Measurements from ENCODE around the gene IMMP2L.
A peak's percentile ranks its signal among the peaks of the same experiment; 100 is the strongest.

IMMP2L gene

GRCh38 chr7:111388912-111389311 lies 173.4 kb downstream of the IMMP2L start:
- no peak for DNase-seq

DNA sequence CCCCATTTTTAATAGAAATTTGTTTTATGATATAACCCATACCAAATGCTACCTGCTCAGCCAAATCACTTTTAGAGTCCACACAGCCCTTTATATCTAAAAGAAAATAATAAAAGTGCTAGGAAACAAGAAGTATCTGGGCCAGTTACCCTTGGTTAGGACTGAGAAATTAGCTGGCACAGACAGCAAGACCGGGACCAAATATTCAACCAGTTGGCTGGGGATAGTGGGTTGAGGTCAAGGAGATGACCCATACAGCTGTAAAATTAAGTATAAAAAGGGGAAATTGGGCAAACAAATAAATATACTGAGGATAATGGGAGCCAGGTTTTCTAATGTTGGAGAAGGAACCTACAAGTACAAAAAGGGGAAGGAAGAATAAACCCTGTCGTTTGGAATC lies 174.3 kb downstream of the IMMP2L start:
- no peak for DNase-seq

GRCh38 chr7:111384065-111384891 lies 178.0 kb downstream of the IMMP2L start:
- DNase-seq = peak; percentile 3

GRCh38 chr7:111383133-111383532 lies 179.2 kb downstream of the IMMP2L start:
- no peak for DNase-seq

DNA sequence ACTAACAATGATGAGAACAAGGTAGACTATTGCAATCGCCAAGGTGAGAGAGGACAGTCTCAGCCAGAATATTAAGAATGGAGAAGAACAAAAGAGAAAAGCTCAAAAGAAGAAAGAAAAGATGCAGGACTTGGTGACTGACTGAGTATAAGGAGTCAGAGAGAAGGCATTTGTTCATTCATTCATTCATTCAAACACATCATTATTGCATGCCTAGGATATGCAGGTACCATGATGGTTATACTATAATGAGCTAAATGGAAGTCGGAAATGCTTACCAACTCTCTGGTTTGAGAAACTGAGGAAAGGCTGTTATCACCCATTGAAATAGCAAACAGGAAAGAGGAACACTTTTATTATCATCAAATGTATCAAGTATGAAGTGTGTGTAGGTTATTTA lies 180.7 kb downstream of the IMMP2L start:
- DNase-seq = no peak

GRCh38 chr7:111380945-111381344 lies 181.3 kb downstream of the IMMP2L start:
- no peak for DNase-seq

GRCh38 chr7:111374027-111374426 lies 188.3 kb downstream of the IMMP2L start:
- no peak for DNase-seq

DNA sequence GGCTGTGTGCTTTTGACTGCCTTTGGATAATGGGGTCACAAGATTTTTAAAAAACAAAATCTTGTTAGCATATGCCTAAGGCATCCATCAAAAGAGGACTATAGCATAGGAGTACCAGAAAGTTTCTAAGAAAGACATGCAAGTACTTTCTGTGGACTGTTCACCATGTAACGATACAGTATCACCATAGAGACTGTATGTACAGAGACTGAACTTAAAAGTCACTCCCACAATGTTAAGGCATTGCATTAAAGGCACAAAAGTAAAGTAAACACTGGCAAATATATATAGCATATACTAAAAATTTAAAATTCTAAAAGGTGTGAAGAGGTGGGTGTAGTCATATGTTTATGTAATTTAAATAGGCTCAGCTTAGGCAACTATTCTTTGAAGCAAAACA lies 190.9 kb downstream of the IMMP2L start:
- DNase-seq = no peak

GRCh38 chr7:111370002-111370401 lies 192.3 kb downstream of the IMMP2L start:
- no peak for DNase-seq

GRCh38 chr7:111368381-111369065 lies 193.8 kb downstream of the IMMP2L start:
- no peak for DNase-seq

DNA sequence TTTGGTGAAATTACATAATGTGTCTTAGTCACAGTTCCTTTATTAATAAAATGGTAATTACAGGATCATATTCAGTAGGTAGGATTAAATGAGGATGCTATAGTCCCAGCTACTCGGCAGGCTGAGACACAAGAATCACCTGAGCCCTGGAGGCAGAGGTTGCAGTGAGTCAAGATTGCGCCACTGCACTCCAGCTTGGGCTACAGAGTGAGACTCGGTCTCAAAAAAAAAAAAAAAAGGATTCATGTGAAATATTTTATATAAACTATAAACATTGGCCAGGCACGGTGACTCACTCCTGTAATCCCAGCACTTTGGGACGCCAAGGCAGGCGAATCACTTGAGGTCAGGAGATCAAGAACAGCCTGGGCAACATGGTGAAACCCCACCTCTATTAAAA lies 197.9 kb downstream of the IMMP2L start:
- no peak for DNase-seq

GRCh38 chr7:111363099-111363498 lies 199.2 kb downstream of the IMMP2L start:
- DNase-seq = no peak

DNA sequence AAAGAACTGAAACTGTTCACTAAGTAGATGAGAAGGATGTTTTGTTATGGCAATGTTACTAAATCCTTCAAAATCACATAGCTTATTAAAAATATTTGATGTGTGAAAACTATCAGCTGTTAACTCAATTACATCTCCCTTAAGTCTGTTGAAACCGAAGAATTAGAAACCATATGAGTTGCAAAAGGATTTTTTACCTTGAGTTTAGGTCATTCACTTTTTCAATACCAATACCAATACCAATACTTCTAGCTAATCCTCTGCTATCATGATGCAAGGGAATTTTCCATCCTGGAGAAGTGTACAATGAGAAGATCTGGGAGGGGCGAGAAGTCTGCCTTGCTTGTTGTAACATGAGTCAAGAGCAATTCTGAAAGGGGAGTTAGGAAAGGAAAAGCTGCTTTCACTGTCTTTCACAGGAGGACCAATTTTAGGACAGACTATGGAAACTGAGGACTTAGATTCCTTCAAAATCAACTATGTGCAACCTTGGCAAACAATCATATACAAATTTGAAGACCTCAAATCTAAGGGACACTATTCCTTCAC lies 199.7 kb downstream of the IMMP2L start:
- no peak for DNase-seq

- no peak for DNase-seq
Measured at GRCh38 chr7:111358915-111359314, 203.4 kb downstream of the IMMP2L start.

DNA sequence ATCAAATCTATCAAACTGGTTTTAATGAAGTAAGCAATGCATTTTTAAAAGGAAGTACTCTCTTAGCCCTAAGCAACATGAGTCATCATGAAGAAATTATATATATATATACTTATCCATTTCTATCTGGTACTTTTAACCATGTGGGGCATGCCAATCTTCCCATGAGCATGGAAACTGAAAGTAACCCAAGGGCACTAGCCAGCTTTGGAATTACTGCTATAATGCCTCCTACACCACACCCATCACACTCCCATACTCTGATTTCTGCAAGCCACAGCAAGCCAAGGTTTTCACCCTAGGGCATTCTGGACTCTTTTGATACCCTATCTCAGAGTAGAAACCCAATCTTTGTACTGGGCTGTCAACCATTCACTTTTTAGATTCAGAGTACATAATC lies 204.6 kb downstream of the IMMP2L start:
- DNase-seq = peak; percentile 0

DNA sequence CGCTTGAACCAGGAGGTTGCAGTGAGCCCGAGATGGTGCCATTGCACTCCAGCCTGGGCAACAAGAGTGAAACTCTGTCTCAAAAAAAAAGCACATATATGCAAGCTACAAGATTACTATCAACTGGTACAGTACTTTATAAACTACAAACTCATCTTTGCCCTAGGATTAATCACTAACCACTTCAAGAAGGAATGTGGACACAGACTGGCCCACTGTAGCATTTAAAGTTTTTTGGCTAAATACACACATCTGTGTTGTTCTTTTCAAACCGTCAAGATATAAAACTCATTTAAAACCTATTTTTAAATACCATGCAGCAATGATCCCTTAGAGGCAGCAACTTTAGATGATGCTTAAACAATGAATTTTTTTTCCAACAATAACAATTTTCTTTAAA lies 205.4 kb downstream of the IMMP2L start:
- no peak for DNase-seq

GRCh38 chr7:111352319-111352718 lies 210.0 kb downstream of the IMMP2L start:
- DNase-seq = no peak

DNA sequence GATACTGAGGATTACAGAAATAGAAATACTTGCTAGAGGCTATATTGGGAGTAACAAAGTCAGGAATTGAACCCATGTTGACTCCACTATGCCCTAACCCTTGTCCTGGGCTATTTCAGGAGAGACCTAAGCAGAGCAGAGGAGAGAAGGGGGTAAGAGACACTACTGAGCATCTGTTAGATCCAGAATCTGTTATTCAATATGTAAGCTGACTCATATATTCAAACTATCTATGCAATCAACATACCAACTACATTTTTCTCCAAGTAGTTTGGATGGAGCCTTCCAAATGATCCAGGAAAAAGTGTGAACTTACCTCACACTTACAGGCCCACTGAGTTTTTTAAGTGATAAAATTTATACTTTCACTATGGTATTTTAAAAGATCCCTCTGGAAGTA lies 216.1 kb downstream of the IMMP2L start:
- no peak for DNase-seq

- DNase-seq = no peak
Measured at GRCh38 chr7:111343017-111343416, 219.3 kb downstream of the IMMP2L start.

GRCh38 chr7:111339006-111339405 lies 223.3 kb downstream of the IMMP2L start:
- no peak for DNase-seq

GRCh38 chr7:111333010-111333409 lies 229.3 kb downstream of the IMMP2L start:
- no peak for DNase-seq

DNA sequence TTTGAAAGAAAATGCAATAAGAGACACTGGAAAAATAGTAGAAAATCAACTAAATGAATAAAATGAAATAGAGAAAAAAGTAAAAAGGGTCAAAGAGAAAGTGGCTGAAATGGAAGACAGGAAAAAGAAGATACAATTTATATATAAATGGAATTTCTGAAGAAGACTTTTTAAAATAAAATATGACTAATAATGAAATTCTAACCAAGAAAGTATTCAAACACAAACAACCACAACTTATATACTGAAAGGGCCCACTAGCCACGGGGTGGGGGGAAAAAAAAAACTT lies 232.1 kb downstream of the IMMP2L start:
- no peak for DNase-seq

GRCh38 chr7:111329367-111330234 lies 232.7 kb downstream of the IMMP2L start:
- DNase-seq = no peak

Measured in suppressor macrophage treated with lipopolysaccharide for 4 hours (primary cell).